Suppressor macrophage treated with lipopolysaccharide for 1 hour (primary cell): ENCODE results near the gene KERA.

Experiments used
- DNase-seq, 3 donors: peaks; one replicate each; pipeline ENCODE4 v3.0.0-alpha.2; 2020 to 2022

The KERA gene

GRCh38 chr12:91073426-91073825, 15.6 kb upstream of the KERA start:
- no peak for DNase-seq

- no peak for DNase-seq
These were observed 15.1 kb upstream of the KERA start for GRCh38 chr12:91072931-91073330.

- no peak for DNase-seq
These were observed 13.1 kb upstream of the KERA start for GRCh38 chr12:91070936-91071335.

GRCh38 chr12:91065396-91065795, 7.6 kb upstream of the KERA start:
- DNase-seq = no peak

- DNase-seq = no peak
These were observed 6.8 kb upstream of the KERA start for GRCh38 chr12:91064640-91065039.

GRCh38 chr12:91061091-91061490, 3.3 kb upstream of the KERA start:
- DNase-seq = no peak

- DNase-seq = no peak
These were observed 1.4 kb upstream of the KERA start for GRCh38 chr12:91059211-91059610.

- no peak for DNase-seq
These were observed 962 bp upstream of the KERA start for GRCh38 chr12:91058786-91059185.

GRCh38 chr12:91056488-91056887, 1.3 kb downstream of the KERA start:
- no peak for DNase-seq

GRCh38 chr12:91055976-91056375, 1.8 kb downstream of the KERA start:
- no peak for DNase-seq

GRCh38 chr12:91053951-91054715, 3.7 kb downstream of the KERA start:
- no peak for DNase-seq

- no peak for DNase-seq
These were observed 5.8 kb downstream of the KERA start for GRCh38 chr12:91052026-91052425.

- DNase-seq = no peak
These were observed 13.2 kb downstream of the KERA start for GRCh38 chr12:91044586-91044985.

GRCh38 chr12:91043408-91043807, 14.4 kb downstream of the KERA start:
- no peak for DNase-seq

- no peak for DNase-seq
These were observed 17.6 kb downstream of the KERA start for GRCh38 chr12:91040096-91040755.

GRCh38 chr12:91037276-91037675, 20.5 kb downstream of the KERA start:
- no peak for DNase-seq

GRCh38 chr12:91033251-91033650, 24.6 kb downstream of the KERA start:
- DNase-seq = no peak

GRCh38 chr12:91023326-91024004, 34.4 kb downstream of the KERA start:
- DNase-seq = no peak

GRCh38 chr12:91021076-91021475, 36.7 kb downstream of the KERA start:
- DNase-seq = peak in 2 of 3 donors; percentile 3 to 34

GRCh38 chr12:91019455-91019854, 38.4 kb downstream of the KERA start:
- no peak for DNase-seq

GRCh38 chr12:91017511-91018263, 40.1 kb downstream of the KERA start:
- no peak for DNase-seq

GRCh38 chr12:91017043-91017442, 40.8 kb downstream of the KERA start:
- DNase-seq = no peak

GRCh38 chr12:91009319-91009950, 48.4 kb downstream of the KERA start:
- no peak for DNase-seq
